Heart left ventricle (tissue), 13 donors: ENCODE measurements around the gene LAMB4.

Source experiments
- CTCF ChIP-seq, 12 donors: fragments of 200-600 bp; sonication (generic) in 4 of 12; IDR thresholded peaks; one replicate each; pipeline versions ENCODE4 v1.5.0 to v1.8.0; 2018 to 2022; ENCODE audit warnings: antibody characterized with exemption in 12 of 12, mild to moderate bottlenecking in 5 of 12
- POLR2A ChIP-seq, 2 donors: fragments of 450-650 bp; IDR thresholded peaks; one replicate each; pipeline ENCODE4 v1.6.1; 2017; ENCODE audit warnings: antibody characterized with exemption in 2 of 2, mild to moderate bottlenecking in 2 of 2, moderate library complexity in 2 of 2
- donor health status: ischemic (EF 13 %, LVEDD 7.1; RV severe dilation, severe dysfunction).
- donor health status: DM: no; HTN: yes; CAD: no.
- donor health status: DM: no; HTN: no; CAD: no.
- donor health status: ischemic (EF 25% LVEDD 6.9; RV normal size, moderate dysfunction).
- donor health status: ischemic (EF 25% LVEDD 5.7; RV mildly dilated, moderate dysfunction).
- donor health status: ischemic (EF 35%, LVEDD 5.7; RV mildly dilated, moderate dysfunction).
- donor health status: nonischemic (EF 11% LVEDD 7.7; RV severe dilation, severe dysfunction).
- donor health status: DM: yes; HTN: yes; CAD: no.
- donor health status: PGD.
- donor health status: ischemic (EF 29% LVEDD 5.4; RV normal size, mild dysfunction).
- donor health status: nonischemic (EF 23%, LVEDD 6.1; RV moderate dilation, normal function).

GRCh38 chr7:108024538-108024937, 105.6 kb downstream of the LAMB4 start:
- TF ChIP-seq CTCF (IDR thresholded peaks at IDR 0.05) = no peak
- no peak for TF ChIP-seq POLR2A (IDR thresholded peaks at IDR 0.05)
